ENCODE data around the gene ANG. TPM values are rescaled to one million over a fixed set of nuclear protein-coding genes. Genes with fewer than 3 reads are reported as not detected.

The ANG gene
- total RNA-seq, 1 experiment from 2014 or later = 24.7 TPM

DNA sequence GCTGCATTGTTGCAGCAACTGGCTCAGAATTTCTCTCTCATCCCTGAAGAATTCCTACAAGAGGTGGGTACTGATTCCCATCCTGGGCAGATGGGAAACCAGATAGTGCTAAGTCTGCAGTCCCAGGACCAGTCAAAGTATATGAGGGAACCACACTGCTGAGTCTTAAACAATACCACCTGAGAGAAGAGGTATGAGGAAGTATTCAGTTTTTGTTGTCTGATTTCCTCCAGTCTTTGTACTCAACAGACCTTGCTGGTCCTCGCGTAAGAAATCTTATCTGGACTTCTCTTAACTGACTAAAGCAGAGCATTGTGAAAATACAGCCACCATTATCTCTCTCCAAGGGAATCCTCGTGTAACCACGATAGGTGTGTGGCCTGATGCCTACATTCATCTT lies 53.6 kb downstream of the ANG start:
- H3K27ac Mint-ChIP-seq (ENCODE audit: unreplicated experiment) = no peak overlapping the region
- Histone ChIP-seq H3K4me3 (ENCODE audit: low read depth, low read length) (no peak overlapping the region), H3K4me1 (peaks cover 4% of the 10 kb centered on the region; the same call in 1 of the 2 replicates), H3K27me3 (replicated peaks; ENCODE audit: control insufficient read depth, insufficient read depth, low read length) (no peaks in the 10 kb centered on the region), H3K36me3 (ENCODE audit: control insufficient read depth, insufficient read depth, low read length) (no peaks in the 10 kb centered on the region), H3K9me3 (no peaks in the 10 kb centered on the region)
- ChIA-PET CTCF (no interaction called here), POLR2A (no interaction called here)
- intact Hi-C loops (cut with micrococcal nuclease; ENCODE audit: unreplicated experiment) = no loop called here
- no peak for DNase-seq
- TF ChIP-seq, protein P1, sequence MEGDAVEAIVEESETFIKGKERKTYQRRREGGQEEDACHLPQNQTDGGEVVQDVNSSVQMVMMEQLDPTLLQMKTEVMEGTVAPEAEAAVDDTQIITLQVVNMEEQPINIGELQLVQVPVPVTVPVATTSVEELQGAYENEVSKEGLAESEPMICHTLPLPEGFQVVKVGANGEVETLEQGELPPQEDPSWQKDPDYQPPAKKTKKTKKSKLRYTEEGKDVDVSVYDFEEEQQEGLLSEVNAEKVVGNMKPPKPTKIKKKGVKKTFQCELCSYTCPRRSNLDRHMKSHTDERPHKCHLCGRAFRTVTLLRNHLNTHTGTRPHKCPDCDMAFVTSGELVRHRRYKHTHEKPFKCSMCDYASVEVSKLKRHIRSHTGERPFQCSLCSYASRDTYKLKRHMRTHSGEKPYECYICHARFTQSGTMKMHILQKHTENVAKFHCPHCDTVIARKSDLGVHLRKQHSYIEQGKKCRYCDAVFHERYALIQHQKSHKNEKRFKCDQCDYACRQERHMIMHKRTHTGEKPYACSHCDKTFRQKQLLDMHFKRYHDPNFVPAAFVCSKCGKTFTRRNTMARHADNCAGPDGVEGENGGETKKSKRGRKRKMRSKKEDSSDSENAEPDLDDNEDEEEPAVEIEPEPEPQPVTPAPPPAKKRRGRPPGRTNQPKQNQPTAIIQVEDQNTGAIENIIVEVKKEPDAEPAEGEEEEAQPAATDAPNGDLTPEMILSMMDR (IDR thresholded peaks at IDR 0.05; ENCODE audit: insufficient read depth in 1 of 2, low read depth in 1 of 2, low read length in 1 of 2, severe bottlenecking in 1 of 2, unreplicated experiment in 1 of 2) = no peak
- no peaks in the 10 kb centered on the region for H3K36me3 Mint-ChIP-seq (ENCODE audit: insufficient read depth, unreplicated experiment)
- H3K9me3 Mint-ChIP-seq (ENCODE audit: unreplicated experiment) = no peaks in the 10 kb centered on the region
- BruUV-seq (replicated peaks) = no TSS peak
- no peaks in the 10 kb centered on the region for H3K4me1 Mint-ChIP-seq (ENCODE audit: low read depth, unreplicated experiment)
- no peaks in the 10 kb centered on the region for H3K27me3 Mint-ChIP-seq (ENCODE audit: insufficient read depth, unreplicated experiment)
- H3K4me3 Mint-ChIP-seq (ENCODE audit: unreplicated experiment) = no peak overlapping the region

- no peaks in the 10 kb centered on the region for H3K9me3 Mint-ChIP-seq (ENCODE audit: unreplicated experiment)
- Histone ChIP-seq H3K9me3 (no peaks in the 10 kb centered on the region), H3K27me3 (replicated peaks; ENCODE audit: control insufficient read depth, insufficient read depth, low read length) (no peaks in the 10 kb centered on the region), H3K4me1 (peaks cover 4% of the 10 kb centered on the region; the same call in 1 of the 2 replicates), H3K36me3 (ENCODE audit: control insufficient read depth, insufficient read depth, low read length) (no peaks in the 10 kb centered on the region), H3K4me3 (ENCODE audit: low read depth, low read length) (no peak overlapping the region)
- peaks cover 7% of the 10 kb centered on the region for H3K4me1 Mint-ChIP-seq (ENCODE audit: low read depth, unreplicated experiment)
- TF ChIP-seq, protein P1 (IDR thresholded peaks at IDR 0.05; ENCODE audit: insufficient read depth in 1 of 2, low read depth in 1 of 2, low read length in 1 of 2, severe bottlenecking in 1 of 2, unreplicated experiment in 1 of 2) = no peak
- intact Hi-C loops (cut with micrococcal nuclease; ENCODE audit: unreplicated experiment) = no loop called here
- no peak overlapping the region for H3K27ac Mint-ChIP-seq (ENCODE audit: unreplicated experiment)
- ChIA-PET POLR2A (no interaction called here), CTCF (no interaction called here)
- no peaks in the 10 kb centered on the region for H3K36me3 Mint-ChIP-seq (ENCODE audit: insufficient read depth, unreplicated experiment)
- H3K27me3 Mint-ChIP-seq (ENCODE audit: insufficient read depth, unreplicated experiment) = no peaks in the 10 kb centered on the region
- H3K4me3 Mint-ChIP-seq (ENCODE audit: unreplicated experiment) = no peak overlapping the region
- DNase-seq = no peak
- BruUV-seq (replicated peaks) = no TSS peak
Observed at GRCh38 chr14:20743556-20743955, 55.0 kb downstream of the ANG start.

Other genes with a start within 250 kb of the ANG start
- 63.1 and 64.3 TPM in 2 replicates for gene OSGEP, start 234.0 kb upstream of the ANG start, total RNA-seq (2022)
- gene APEX1, start 233.5 kb upstream of the ANG start, total RNA-seq (2022) = 176 and 185 TPM in 2 replicates
- 39.6 and 46.2 TPM in 2 replicates for gene PIP4P1, start 227.3 kb upstream of the ANG start, total RNA-seq (2022)
- 59.1 and 67.2 TPM in 2 replicates for gene PNP, start 219.4 kb upstream of the ANG start, total RNA-seq (2022)
- gene RNASE10, start 183.2 kb upstream of the ANG start, total RNA-seq (2022) = 0.28 TPM in 1 of 2 replicates, not detected in the other
- gene RNASE9, start 127.7 kb upstream of the ANG start, total RNA-seq (2022) = not detected in 2 replicates
- not detected in 2 replicates for gene RNASE11, start 100.8 kb upstream of the ANG start, total RNA-seq (2022)
- not detected in 2 replicates for gene RNASE12, start 97.4 kb upstream of the ANG start, total RNA-seq (2022)
- not detected in 2 replicates for gene OR6S1, start 47.1 kb upstream of the ANG start, total RNA-seq (2022)
- gene RNASE4, start 4.2 kb upstream of the ANG start, total RNA-seq (2022) = 8.8 and 9.2 TPM in 2 replicates
- gene EDDM3A, start 57.1 kb downstream of the ANG start, total RNA-seq (2022) = not detected in 2 replicates
- not detected in 2 replicates for gene EDDM3B, start 79.6 kb downstream of the ANG start, total RNA-seq (2022)
- gene RNASE6, start 92.5 kb downstream of the ANG start, total RNA-seq (2022) = not detected in 2 replicates
- gene RNASE1, start 114.1 kb downstream of the ANG start, total RNA-seq (2022) = 1.2 and 1.5 TPM in 2 replicates
- not detected in 2 replicates for gene RNASE3, start 202.6 kb downstream of the ANG start, total RNA-seq (2022)